ENCODE results near the gene KIAA0319L.

Gene KIAA0319L

GRCh38 chr1:35574655-35575415 lies 17.6 kb upstream of the KIAA0319L start:
- in situ Hi-C loops (cut with MboI; ENCODE audit: low sequenced_read_pairs, unreplicated experiment), result no loop called here
- no peak for DNase-seq (ENCODE audit: low spot score)
- no peak for TF ChIP-seq CTCF (IDR thresholded peaks at IDR 0.05; ENCODE audit: borderline replicate concordance, control extremely low read depth, extremely low read depth, insufficient read depth, missing control alignments)

- no peak for TF ChIP-seq CTCF (IDR thresholded peaks at IDR 0.05; ENCODE audit: borderline replicate concordance, control extremely low read depth, extremely low read depth, insufficient read depth, missing control alignments)
- DNase-seq (ENCODE audit: low spot score), result no peak
- in situ Hi-C loops (cut with MboI; ENCODE audit: low sequenced_read_pairs, unreplicated experiment), result no loop called here
These were observed 17.0 kb upstream of the KIAA0319L start for GRCh38 chr1:35574125-35574654.

- no peak for TF ChIP-seq CTCF (IDR thresholded peaks at IDR 0.05; ENCODE audit: borderline replicate concordance, control extremely low read depth, extremely low read depth, insufficient read depth, missing control alignments)
- in situ Hi-C loops (cut with MboI; ENCODE audit: low sequenced_read_pairs, unreplicated experiment), result no loop called here
- DNase-seq (ENCODE audit: low spot score), result no peak
These were observed 16.3 kb upstream of the KIAA0319L start, which contains the start of gene TFAP2E for GRCh38 chr1:35573198-35574124. TSS of gene TFAP2E (plus strand) at chr1:35573314. CDS start at chr1:35573578, 264 bp downstream.

- no peak for DNase-seq (ENCODE audit: low spot score)
- no peak for TF ChIP-seq CTCF (IDR thresholded peaks at IDR 0.05; ENCODE audit: borderline replicate concordance, control extremely low read depth, extremely low read depth, insufficient read depth, missing control alignments)
- in situ Hi-C loops (cut with MboI; ENCODE audit: low sequenced_read_pairs, unreplicated experiment), result no loop called here
These were observed 15.1 kb upstream of the KIAA0319L start for GRCh38 chr1:35572296-35572695.

- in situ Hi-C loops (cut with MboI; ENCODE audit: low sequenced_read_pairs, unreplicated experiment), result no loop called here
- DNase-seq (ENCODE audit: low spot score), result no peak
- no peak for TF ChIP-seq CTCF (IDR thresholded peaks at IDR 0.05; ENCODE audit: borderline replicate concordance, control extremely low read depth, extremely low read depth, insufficient read depth, missing control alignments)
These were observed 14.1 kb upstream of the KIAA0319L start for GRCh38 chr1:35571263-35571662.

- DNase-seq (ENCODE audit: low spot score), result no peak
- in situ Hi-C loops (cut with MboI; ENCODE audit: low sequenced_read_pairs, unreplicated experiment), result no loop called here
- TF ChIP-seq CTCF (IDR thresholded peaks at IDR 0.05; ENCODE audit: borderline replicate concordance, control extremely low read depth, extremely low read depth, insufficient read depth, missing control alignments), result no peak
These were observed 13.5 kb upstream of the KIAA0319L start for GRCh38 chr1:35570589-35571137.

All from GM13976 (cell line).